GM21723 (cell line): ENCODE measurements around the gene AATK.

Experiments
- ATAC-seq: cut with Tn5 transposase; IDR thresholded peaks from one replicate; pipeline ENCODE4 v1.9.1; 2021; ENCODE audit warnings: mild to moderate bottlenecking, moderate library complexity; ENCODE audit not compliant: unreplicated experiment

Gene AATK, protein sequence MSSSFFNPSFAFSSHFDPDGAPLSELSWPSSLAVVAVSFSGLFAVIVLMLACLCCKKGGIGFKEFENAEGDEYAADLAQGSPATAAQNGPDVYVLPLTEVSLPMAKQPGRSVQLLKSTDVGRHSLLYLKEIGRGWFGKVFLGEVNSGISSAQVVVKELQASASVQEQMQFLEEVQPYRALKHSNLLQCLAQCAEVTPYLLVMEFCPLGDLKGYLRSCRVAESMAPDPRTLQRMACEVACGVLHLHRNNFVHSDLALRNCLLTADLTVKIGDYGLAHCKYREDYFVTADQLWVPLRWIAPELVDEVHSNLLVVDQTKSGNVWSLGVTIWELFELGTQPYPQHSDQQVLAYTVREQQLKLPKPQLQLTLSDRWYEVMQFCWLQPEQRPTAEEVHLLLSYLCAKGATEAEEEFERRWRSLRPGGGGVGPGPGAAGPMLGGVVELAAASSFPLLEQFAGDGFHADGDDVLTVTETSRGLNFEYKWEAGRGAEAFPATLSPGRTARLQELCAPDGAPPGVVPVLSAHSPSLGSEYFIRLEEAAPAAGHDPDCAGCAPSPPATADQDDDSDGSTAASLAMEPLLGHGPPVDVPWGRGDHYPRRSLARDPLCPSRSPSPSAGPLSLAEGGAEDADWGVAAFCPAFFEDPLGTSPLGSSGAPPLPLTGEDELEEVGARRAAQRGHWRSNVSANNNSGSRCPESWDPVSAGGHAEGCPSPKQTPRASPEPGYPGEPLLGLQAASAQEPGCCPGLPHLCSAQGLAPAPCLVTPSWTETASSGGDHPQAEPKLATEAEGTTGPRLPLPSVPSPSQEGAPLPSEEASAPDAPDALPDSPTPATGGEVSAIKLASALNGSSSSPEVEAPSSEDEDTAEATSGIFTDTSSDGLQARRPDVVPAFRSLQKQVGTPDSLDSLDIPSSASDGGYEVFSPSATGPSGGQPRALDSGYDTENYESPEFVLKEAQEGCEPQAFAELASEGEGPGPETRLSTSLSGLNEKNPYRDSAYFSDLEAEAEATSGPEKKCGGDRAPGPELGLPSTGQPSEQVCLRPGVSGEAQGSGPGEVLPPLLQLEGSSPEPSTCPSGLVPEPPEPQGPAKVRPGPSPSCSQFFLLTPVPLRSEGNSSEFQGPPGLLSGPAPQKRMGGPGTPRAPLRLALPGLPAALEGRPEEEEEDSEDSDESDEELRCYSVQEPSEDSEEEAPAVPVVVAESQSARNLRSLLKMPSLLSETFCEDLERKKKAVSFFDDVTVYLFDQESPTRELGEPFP (N-terminal part only)

DNA sequence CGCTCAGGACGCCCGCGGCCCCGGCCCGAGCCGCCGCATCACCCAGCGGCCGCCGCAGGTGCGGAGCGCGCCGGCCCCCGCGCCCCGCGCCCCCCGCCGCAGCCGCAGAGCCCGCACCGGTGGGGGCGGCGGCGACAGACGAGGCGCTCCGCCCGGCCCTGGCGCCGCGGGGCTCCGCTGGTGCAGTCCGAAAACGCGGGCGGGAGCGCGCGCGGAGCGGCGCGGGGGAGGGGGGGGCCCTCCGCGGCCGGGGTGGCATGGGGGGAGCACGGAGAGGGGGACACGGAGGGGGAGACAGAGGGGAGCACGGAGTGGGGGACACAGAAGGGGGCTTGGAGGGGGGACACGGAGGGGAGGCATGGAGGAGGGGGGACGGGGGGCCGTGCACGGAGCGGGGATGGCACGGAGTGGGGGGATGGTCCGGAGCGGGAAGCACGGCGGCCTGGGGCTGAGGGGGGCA, at the start of gene AATK:
Gene AATK (minus strand): TSS at position 189 of the 460 bp plus-strand sequence. CDS start 229 bp downstream, outside the sequence.
- no peak for ATAC-seq

DNA sequence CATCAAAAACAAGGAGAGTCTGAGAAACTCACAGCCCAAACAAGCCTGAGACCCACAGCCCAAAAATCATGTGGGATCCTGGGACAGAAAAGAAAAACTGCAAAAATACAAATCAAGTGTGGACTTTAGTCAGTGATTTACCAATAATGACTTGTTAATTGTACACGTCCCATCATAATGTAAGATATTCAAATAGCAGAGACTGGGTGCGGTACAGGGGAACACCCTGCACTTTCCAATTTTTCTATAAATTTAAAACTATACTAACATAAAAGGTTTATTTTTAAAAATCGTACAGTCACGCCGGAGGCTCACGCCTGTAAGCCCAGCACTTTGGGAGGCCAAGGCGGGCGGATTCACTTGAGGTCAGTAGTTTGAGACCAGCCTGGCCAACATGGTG, 48.0 kb upstream of the AATK start:
- ATAC-seq, result no peak

DNA sequence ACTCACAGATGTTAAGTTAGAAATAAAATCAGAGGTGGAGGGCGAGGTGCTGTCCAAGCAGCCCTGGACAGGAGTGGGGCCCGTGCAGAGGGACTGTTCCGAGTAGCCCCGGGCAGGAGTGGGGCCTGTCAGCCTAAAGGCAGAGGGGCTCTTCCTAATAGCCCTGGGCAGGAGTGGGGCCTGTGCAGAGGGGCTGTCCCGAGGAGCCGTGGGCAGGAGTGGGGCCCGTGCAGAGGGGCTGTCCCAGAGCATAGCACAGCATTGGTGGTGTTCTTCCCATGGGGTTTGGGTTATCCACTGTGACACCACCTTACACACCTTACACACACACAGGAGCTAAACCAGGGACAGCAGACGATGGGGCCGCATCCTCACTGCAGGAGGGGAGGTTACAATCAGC, 46.3 kb upstream of the AATK start:
- ATAC-seq, result no peak

DNA sequence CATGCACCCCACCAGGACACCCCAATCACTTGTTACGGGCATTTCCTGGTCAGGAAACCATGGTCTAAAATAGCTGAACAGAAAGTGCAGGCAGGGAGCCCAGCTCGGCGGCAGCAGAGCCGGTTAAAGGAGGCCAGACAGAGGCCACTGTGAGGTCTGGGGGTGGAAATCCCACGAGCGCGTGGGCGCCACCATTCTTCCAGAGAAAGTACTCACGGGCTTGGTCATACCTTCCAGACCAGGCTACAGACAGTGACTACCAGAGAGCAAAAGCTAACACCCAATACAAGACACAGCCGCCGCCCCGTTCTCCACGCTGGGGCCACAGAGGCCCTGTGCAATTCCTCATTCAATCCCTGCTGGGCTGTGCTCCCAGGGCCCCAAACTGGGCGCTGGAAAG, 44.8 kb upstream of the AATK start:
- no peak for ATAC-seq

DNA sequence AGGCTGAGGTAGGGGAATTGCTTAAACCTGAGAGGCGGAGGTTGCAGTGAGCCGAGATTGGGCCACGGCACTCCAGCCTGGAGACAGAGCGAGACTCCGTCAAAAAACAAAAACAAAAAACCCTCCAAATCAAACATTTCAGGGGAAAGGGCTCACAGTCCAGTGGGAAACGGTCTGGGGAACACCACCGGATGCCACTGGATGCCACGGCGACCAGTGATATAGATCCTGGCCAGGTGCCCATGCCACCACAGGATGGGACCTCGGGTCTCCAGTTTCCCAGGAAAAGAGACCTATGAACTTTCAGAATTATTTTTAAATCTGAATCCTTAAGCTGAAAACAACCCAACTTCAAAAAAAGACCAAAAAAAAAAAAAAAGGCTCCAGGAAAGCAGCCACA, 44.4 kb upstream of the AATK start:
- ATAC-seq, result no peak

DNA sequence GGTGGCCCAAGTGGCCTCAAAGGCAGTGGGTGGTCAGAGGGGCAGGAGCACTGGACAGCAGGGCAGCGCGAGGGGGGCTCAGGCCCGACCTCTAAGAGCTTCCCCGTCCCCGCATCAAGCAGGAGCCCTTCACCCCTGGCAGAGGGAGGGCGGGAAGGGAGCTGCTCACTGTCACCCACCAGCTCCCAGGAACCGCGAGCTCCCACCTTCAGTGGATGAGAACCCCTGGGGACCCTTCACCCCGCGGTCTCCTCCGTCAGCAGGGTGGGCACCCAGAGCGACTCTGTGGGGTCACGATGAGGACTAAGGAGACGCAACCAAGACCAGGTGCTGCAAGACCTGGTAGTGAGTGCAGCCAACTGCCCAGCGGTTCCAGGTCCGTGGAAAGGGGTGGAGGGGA, 43.1 kb upstream of the AATK start:
- no peak for ATAC-seq

DNA sequence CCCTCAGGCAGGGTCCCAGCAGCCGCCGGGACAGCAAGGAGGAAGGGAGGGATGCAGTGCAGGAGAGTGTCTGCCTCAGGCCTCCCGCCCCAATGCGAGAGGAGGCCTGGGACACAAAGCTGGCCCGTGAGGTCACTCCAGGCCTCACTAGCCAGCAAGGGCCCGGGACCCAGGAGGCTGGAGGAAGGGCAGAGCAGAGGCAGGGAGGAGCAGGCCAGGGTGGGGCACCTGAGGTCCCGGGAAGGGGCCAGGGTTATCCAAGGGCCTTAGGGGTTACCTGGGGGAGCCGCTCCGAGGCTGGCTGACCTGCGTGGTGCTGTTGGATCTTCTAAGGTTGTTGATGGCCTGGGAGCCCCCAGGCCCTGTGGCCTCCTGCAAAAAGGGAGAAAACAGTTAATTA, 42.6 kb upstream of the AATK start:
- no peak for ATAC-seq

DNA sequence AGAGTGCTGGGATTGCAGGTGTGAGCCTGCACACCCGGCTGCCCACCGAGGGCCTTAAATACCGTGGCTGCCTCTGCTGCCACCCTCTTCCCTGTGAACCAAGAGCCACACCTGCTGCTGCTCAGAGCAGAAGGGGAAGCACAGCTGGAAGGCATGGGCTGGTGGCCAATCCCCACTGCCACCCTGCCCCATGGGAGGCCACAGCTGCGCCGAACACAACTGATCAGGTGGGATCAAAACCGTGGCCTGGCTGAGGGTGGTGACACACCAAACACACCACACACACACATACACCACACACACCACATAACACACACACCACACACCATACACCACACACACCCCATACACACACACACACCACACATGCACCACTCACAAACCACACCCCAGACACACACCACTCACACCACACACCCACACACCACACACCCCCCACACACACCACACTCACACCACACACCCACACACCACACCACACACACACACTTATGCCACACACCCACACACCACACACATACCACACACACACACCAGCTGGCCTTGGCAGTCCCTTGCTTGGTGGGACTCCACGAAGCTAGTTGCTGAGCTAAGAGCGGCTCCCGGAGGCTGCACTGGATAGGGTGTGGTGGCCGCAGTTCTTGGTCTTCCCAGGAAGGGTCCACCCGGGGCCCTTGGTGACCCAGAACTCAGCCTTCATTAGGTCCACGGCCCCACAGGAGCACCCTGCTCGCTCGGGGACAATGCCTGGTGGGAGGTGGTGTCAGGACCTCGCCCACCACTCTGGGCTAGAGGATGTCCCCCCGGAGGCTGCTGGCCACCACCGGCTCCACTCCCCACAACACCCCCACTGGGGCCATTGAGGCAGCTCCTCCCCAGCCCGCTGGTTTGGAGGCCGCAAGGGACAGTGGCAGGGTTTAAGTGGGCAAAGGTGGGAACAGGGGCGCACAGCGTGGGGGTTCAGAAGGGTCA, 41.9 kb upstream of the AATK start:
- no peak for ATAC-seq

DNA sequence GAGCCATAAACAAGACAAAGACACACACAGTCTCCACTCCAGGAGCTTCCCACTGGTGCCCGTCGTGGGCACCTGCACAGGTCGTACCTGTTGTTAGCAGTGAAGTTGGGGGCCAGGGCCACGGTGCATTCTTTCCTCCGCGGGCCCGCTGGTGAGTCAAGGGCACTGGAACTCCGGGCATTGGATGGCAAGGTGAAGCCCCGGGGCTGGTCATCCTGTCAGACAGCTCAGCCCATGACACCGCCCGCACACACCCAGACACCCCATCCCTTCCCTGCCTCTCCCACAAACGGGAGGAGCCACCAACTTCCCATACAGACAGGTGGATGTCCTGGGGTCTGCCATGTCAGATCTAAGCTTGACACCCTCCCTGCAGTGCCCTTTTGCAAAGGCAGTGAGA, 40.6 kb upstream of the AATK start:
- no peak for ATAC-seq

DNA sequence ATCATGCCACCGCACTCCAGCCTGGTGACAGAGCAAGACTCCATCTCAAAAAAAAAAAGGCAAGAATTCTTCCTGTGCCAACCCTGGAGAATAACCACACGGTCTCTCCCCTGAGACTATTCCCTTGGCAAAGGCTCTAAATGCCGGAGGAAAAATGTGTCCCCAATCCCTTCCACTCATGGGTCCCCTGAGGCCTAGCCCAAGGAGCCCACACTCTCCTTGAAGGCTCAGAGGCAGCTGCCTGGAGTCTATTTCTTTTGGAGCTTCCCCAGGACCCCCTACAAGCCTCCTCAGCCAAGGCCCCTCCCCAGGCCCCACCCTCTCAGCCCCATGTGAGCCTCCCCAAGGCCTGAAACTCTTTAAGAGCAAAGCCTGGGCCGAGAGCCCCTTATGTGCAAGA, 40.1 kb upstream of the AATK start:
- no peak for ATAC-seq

DNA sequence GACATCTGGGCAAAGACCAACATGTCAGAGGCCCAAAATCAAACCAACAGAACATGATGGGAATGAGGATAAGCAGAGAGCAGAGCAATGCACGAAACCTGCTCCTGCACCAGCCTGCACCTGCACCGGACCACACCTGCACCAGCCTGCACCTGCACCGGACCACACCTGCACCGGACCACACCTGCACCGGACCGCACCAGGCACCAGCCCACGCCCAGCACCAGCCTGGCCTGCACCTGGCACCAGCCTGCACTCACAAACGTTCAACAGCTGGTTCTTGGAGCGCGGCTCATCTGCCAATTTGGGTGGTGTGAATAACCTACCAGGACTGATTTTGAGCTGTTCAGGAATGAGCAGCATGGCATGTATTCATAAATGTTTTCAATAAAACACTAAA, 38.6 kb upstream of the AATK start:
- ATAC-seq, result no peak

DNA sequence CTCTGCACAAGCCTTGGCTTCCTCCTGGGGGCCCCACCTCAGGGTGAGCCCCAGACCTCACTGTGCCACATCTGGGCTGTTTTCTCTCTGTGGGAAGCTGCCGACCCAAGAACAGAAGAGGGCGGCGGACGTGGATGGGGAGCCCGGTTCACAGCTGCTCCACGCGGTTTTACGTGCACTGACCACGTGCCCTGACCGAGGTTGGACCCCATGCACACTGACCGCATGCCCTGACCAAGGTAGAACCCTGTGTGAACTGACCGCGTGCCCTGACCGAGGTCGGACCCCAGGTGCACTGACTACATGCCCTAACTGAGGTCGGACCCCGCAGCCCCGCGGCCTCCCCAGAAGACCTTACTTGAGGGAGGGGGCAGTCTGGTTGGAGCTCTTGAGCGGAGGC, 37.1 kb upstream of the AATK start:
- ATAC-seq, result no peak

DNA sequence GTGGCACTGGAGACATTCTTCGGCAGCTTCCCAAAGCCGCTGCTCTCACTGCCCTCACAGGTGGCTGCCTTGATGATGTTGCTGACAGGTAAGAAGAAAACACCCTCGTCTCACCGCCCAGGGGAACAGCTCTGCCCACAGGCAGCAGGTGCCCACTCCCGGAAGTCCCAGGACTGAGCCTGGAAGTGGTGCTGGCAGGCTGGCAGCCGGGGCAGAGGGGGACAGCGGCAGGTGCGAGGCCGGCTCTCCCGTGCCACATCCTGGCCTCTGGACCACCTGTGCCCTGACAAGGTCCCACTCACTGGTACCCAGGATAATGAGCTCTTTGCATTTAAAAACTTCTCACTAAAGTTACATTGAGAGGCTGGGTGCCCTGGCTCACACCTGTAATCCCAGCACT, 36.3 kb upstream of the AATK start:
- ATAC-seq, result no peak

DNA sequence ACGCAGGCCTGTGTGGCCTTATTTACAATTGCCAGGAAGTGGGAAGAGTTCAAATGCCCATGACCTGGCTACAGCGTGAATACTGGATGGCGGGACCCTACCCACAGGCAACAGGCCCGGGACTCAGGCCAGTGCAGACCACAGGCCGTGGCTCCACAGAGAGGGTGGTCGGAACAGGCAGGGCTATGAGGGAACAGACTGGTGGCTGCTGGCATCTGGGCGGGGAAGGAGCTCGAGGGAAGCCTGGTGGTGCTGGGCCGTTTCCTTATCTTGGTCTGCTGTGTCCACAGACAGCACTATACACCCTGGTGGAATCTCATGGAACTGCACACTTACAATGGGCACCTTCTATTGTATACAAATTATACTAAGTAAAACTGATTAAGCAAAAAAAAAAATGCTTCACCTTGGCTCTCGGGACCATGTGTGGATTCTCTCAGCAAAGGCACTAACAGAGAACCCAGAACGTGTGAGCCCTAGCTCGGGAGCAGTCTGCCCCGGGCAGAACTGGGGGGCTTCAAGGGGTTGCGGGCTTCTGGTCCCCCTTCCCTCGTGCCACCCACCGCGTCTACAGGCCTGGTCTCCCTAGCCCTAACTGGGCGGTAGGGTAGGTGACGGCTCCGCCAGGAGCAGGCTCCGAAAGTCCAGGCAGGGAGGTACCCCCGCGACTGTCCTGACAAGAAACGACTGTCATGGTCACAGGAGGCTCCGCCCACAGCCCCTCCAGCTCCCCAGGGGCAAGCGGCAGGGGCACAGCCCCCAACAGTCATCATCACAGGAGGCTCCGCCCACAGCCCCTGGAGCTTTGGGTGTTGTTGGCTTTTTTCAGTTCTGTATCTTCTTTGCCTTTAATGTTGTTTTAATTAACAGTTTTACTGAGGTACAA, 34.9 kb upstream of the AATK start:
- no peak for ATAC-seq

DNA sequence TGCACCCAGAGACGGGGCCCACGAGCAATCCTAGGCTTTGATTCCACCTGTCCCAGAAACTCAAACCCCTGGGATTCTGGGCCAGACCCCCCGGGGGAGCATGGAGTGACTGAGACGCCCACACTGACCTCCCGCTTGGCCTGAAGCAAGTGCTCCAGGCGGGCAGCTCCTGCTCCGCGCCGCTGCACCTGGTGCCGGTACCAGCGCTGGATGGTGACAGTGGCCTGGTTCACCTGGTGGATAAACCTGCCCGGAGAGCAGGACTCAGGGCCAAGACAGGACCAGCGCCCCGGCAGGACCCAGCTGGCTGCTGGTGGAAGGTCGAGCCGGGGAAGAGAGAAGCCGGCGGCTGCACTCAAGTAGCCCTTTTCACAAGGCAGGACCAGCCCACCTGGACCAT, 34.2 kb upstream of the AATK start:
- no peak for ATAC-seq

DNA sequence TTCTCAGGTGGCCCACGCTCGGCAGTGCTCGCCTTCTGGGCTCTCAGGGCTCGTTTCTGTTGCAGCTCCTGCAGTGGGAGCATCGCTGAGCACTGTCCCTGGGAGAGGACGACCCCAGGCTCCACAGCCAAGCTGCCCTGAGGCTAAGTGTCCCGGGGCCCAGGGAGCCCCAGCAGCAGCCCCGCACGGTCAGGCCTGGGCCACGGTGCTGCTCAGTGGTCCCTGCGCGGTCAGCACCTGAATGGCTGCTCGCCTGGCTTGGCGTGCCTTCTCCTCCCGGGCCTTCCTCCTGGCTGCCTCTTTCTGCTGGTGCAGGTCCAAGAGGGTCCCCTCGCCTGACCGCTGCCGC, 33.4 kb upstream of the AATK start:
- ATAC-seq, result no peak

DNA sequence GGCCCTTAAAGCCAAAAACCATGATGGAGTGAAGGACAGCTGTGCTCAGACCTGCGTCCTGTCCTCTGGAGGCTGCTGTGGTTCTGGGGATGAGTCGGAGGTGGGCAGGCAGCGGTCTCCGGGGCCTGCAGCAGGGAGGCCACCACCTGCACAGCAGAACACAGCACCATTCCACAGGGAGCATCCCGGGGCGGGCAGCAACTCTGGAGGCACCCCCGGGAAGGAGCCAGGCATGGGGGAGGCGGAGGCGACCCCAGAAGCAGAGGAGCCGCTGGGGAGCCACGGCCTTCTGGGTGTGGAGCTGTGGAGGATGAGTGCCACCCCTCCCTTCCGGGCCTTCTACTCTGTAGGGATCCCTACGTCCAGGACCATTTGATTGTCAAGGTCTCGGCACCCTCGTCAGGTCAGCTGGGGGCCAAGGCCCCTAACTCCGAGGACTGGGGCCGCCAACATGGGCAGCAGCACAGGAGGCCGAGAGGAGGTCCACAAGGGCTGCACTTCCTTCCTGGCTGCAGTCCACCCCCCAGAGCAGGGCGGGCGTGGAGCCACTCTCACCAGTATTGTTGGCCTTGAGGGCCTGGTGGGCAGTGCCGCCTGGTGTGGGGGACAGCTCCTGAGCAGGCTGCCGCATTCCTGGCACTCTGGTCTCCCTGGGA, 32.9 kb upstream of the AATK start:
- ATAC-seq, result no peak

DNA sequence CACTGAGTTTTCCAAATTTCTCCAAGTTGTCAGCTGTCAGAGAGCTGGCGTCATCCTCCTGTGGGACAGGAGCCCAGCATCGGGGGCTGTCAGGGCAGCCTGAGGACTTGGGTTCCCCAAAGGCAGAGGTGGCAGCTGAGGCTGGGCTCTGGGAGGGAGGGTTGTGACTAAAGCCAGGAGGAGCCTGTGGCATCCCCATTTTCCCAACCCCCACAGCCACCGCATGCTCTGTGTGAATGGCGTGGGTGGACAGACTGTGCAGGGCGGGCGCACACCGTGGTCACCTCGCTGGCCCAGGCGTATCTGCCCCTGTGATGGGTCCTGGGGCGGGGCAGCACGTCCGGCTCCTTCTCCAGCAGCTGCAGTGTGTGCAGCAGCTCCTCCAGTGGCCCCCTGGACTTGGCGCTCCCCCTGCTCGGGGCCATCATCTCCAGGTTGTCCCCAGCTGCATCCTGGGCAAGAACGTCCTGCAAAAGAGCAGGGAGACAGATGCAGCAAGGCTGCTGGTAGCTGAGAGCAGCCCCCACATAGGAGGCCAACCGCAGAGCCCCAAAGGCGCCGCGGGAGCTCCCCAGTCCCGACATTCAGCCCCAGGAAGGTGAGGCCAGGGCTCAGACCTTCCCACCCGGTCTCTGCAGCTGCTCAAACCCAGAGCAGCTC, 31.9 kb upstream of the AATK start:
- ATAC-seq, result no peak
